Measurements from ENCODE around the gene IFT80.
"Not testable (repeated sequence)": the region's sequence is repeated elsewhere in the genome, so short reads cannot be mapped to it uniquely, and the experiment has no call there.

The IFT80 gene

DNA sequence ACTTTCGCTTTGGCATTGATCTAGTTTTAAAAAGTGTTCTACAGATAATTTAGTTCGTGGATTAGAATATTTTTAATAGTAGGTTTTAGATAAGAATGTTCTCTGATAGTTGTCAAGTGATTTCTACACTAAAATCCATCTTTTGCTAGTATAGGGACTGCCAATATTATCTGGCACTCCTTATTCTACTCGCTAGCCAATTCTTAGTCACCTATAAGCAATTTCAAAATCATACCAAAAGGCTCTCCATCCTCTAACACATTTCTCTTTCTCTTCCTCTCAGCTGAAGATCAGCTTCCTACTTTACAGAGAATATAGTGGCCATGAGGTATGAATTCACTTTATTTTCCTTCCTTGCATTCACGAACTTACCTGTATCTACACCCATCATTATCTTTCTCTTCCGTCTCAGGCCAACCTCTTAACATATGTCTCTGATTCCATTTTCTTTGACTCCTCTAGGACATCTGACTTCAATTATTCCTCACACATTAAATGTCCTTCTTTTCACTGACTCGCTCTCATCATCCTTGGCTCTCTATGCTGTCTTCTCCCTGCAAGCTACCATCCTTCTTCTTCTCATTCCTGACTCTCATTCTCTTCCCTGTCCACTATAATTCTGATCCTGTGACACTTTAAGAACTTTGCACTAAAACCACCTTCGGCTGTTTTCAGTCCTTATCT, 138.3 kb downstream of the IFT80 start:
- no peak for DNase-seq (ENCODE audit: low spot score)

- no peak for DNase-seq (ENCODE audit: low spot score)
These were observed 139.4 kb downstream of the IFT80 start for GRCh38 chr3:160259589-160259988.

DNA sequence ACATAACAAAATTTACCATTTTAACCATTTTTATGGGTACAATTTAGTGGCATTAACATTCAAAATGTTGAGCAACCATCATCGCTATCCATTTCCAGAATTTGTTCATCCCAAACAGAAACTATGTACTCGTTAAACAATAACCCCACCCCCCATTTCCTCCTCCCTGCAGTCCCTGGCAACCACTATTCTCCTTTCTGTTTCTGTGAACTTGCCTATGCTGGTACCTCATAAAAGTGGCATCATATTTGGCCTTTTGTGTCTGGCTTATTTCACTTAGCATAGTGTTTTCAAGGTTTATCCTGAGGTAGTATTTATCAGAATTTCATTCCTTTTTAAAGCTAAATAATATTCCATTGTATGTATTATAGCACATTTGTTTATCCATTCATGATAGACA, 141.4 kb downstream of the IFT80 start:
- DNase-seq (ENCODE audit: low spot score): no peak

DNA sequence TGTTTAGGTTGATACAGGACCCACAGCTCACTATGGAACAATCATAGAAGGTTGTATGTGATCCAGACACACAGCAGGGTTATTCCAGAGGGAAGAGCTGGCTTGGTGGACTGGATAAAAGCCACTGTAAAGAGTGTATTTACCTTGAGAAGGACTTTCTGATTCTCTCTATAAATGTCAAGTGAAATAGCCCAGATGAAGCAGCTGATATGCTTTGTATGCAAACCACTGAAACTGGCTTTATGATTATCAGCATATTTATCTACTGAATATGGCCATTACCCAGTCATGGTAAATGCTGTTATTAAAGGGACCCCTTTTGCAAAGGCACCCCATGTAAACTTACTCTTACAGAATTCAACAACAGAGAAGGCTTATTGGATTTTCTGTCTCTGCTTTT, 145.7 kb downstream of the IFT80 start:
- DNase-seq (ENCODE audit: low spot score): no peak

- DNase-seq (ENCODE audit: low spot score): no peak
These were observed 151.3 kb downstream of the IFT80 start for GRCh38 chr3:160247766-160248165.

GRCh38 chr3:160245261-160245800, 153.7 kb downstream of the IFT80 start:
- DNase-seq (ENCODE audit: low spot score): no peak

DNA sequence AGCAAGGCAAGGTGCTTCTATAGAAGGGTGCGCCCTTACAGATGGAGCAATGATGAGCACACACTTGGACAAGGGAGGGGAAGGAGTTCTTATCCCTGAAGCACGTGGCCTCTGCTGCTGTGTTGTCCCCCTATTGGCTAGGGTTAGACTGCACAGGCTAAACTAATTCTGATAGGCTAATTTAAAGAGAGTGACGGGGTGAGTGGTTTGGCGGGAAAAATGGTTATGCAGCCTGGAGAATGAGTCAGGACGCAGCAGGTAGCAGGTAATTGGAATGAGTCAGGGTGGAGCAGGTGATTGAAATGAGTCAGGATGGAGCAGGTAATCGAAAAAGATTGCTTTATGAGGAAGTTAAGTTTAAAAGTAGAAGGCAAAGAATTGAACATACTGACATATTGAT, 158.3 kb downstream of the IFT80 start:
- DNase-seq (ENCODE audit: low spot score): not testable (repeated sequence)

DNA sequence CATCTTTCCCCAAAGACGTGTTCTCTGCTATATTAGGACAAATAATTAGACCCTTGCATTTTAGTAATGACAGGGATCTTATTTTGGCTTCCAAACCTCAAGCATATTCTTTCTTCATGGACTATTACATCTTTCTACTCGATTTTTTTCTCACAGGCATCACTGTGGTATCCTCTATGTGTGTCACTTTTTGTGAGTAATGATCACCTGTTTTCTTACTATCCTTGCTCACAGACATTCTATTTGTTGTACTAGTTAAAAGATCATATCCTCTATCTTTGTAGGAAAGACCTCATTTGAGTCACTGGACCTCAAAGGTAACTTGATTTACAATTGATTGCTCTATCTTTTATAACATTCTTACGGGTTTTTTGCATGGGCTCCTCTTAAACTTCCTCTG, 167.0 kb downstream of the IFT80 start:
- DNase-seq (ENCODE audit: low spot score): no peak

DNA sequence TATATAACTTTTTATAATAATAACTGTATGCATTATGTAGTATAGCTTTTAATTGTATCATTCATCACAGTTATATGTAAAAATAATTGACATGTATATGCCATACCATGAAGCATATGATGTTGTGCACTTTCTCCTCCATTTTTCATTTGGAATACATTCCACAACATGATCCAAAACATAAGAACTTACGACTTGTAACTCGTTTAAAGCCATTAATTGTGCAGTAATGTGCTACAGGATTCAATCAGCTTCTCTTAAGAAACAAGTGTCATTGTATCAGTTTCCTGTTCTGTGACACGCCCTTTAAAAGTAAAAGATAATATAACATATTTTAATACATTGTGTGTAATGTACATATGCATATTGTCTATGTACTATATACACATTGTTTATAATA, 171.6 kb downstream of the IFT80 start:
- DNase-seq (ENCODE audit: low spot score): no peak

DNA sequence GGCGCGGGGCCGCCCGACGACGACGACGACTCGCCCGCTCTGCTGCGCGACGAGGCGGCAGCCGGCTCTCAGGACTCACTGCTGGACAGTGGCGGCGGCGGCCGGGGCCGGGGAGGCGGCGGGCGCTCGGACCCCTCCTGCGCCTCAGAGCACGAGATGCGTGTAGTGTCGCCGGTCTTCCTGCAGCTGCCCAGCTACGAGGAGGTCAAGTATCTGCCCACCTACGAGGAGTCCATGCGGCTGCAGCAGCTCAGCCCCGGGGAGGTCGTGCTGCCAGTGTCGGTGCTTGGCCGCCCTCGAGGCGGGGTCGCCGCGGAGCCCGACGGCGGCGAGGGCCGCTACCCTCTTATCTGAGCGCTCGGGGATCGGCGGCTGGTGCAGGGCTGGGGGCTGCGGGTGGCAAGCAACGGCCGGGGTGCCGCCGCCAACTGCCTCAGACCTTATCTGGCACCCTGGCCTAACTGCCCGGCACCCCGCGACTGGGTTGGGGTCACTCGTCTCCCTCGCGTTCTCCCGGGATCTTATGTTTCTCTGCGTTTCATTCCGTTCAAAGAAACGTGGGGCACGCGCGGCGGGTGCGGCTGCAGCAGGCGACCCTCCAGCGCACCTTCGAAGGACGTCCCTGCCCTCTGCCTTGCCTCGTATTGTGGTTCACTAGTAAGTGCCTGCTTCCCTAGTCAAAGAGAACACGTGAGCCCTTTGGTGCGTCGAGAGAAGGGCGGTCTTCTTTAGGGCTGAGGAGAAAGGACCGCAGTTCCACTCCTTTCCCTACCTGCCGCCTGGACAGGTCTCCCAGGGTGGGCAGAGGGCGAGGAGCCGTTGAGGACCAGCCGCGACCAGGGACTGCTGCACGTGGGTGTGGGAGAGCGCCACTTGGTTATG, 172.8 kb downstream of the IFT80 start:
- peak; percentile 18 for DNase-seq (ENCODE audit: low spot score)

- peak; percentile 47 for DNase-seq (ENCODE audit: low spot score)
These were observed 173.6 kb downstream of the IFT80 start, which contains the start of gene C3orf80 for GRCh38 chr3:160225176-160226025. TSS of gene C3orf80 (plus strand) at chr3:160225422. CDS start at chr3:160225636, 214 bp downstream.

DNA sequence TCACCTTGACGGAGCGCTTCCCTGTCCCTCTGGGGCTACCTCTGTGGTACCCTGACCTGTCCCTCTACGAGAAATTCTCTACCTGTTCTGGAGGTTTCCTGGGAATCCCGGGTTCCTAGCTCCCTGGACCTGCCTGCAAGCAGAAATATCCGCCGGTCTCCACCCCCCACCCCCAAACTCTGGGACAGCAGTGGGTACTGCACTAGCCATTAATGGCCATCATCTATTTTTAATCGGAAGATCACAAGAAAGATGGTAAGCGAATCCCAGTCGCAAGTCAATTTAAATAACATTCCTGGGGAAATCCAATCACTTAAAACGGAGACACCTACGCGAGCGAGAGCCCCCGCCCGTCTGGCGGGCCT, 174.2 kb downstream of the IFT80 start:
- no peak for DNase-seq (ENCODE audit: low spot score)

GRCh38 chr3:160224256-160224655, 174.8 kb downstream of the IFT80 start:
- DNase-seq (ENCODE audit: low spot score): no peak

DNA sequence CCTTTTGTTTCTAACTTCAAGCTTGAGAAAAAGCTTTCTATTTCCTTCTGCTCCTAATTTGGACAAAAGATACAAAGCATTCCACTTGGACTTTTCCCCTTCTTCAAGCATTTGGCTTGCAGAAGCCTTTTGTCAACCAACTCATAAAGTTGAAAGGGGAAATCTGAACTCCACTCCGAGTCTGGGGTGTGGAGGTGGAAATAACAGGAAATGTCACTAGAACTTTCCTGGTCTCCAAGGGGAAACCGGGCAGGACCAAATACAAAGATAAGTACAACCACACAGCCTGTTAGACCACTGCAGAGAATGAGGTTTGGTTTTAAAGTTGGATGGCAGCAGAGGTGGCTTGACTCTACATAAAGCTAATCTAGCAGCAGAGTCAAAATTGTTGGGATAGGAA, 178.0 kb downstream of the IFT80 start:
- DNase-seq (ENCODE audit: low spot score): no peak

DNA sequence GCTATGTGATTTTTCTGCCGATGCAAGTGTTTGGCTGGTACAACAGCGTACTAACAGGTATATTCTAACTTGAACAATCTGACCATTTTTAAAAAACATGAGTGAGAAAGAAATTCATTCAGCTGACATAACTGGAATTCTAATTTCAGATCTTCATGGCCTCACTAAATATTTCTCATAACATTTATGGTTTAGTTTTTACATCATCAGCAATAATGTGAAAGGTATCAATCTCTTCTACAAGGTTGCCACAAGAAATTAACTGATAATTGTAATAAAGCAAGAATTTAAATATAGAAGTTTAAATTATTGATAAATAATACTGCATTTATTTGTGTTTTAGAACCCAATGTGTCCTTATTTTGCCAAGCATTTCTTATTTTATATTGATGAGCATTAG, 179.0 kb downstream of the IFT80 start:
- DNase-seq (ENCODE audit: low spot score): no peak

- no peak for DNase-seq (ENCODE audit: low spot score)
These were observed 180.9 kb downstream of the IFT80 start for GRCh38 chr3:160218136-160218535.

GRCh38 chr3:160217675-160218074, 181.3 kb downstream of the IFT80 start:
- no peak for DNase-seq (ENCODE audit: low spot score)

GRCh38 chr3:160213191-160213590, 185.8 kb downstream of the IFT80 start:
- no peak for DNase-seq (ENCODE audit: low spot score)

DNA sequence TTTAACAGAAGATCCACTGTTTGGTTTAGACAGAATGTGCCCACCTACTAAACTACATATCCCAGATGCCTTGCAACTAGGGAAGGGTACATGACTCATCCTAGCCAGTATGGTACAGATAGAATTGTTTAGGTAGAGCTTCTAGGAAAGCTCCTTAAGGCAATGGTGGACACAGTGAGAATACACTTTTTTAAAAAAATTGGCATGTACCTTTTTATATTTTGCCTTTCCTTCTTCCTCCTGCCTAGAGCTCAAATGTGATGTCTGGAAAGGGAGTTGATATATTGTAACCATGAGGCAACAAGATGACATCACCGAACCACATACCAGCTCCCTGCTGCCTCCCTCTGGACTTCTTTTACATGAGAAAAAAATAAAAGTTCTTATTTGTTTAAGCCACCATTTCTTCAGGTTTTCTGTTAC, 188.2 kb downstream of the IFT80 start:
- peak; percentile 21 for DNase-seq (ENCODE audit: low spot score)

GRCh38 chr3:160210341-160210740, 188.7 kb downstream of the IFT80 start:
- no peak for DNase-seq (ENCODE audit: low spot score)
